NB4 (cell line): ENCODE measurements around the gene CELF5.

Source experiments
- CTCF ChIP-seq: IDR thresholded peaks from one replicate; pipeline ENCODE4 v1.5.1; 2012; ENCODE audit warnings: low read depth, low read length
- POLR2A ChIP-seq: IDR thresholded peaks from 2 replicates; pipeline ENCODE4 v1.6.1; 2011; ENCODE audit warnings: mild to moderate bottlenecking; ENCODE audit not compliant: insufficient read length; ENCODE audit errors: extremely low read depth

- TF ChIP-seq CTCF (no peak), POLR2A (no peak)
These were observed 26.8 kb downstream of the CELF5 start for GRCh38 chr19:3251229-3251628.
